Measurements from ENCODE around the gene NUP188. TPM values are rescaled to one million over a fixed set of nuclear protein-coding genes. Genes with fewer than 3 reads are reported as not detected.

Gene NUP188
- total and polyA plus RNA-seq, 4 donors: 6.9 to 34.7 (median 19.2) TPM

GRCh38 chr9:129027685-129028191 is 80.2 kb downstream of the NUP188 start:
- WGBS: 2% methylated on average over 47 of the region's 47 CpGs
- peak overlapping the region in 1 of 2 donors; percentile 20 for H3K9ac ChIP-seq (ENCODE audit: low read depth in 1 of 2, low read length in 2 of 2)
- H3K9me3 ChIP-seq (ENCODE audit: control insufficient read depth in 4 of 4, low read length in 3 of 4): no peaks in the 10 kb centered on the region
- H3K4me1 ChIP-seq (ENCODE audit: control insufficient read depth in 4 of 4, insufficient read depth in 4 of 4, low read length in 3 of 4): peaks cover 0 to 13% (median 9%) of the 10 kb centered on the region in 4 donors
- DNase-seq (ENCODE audit: low spot score): no peak
- no peaks in the 10 kb centered on the region for H3K27me3 ChIP-seq (ENCODE audit: control insufficient read depth in 4 of 4, insufficient read depth in 4 of 4, low read length in 3 of 4)
- H3K36me3 ChIP-seq (ENCODE audit: control insufficient read depth in 4 of 4, insufficient read depth in 3 of 4, low read depth in 1 of 4, low read length in 3 of 4): no peaks in the 10 kb centered on the region
- no peak overlapping the region for H3K27ac ChIP-seq (ENCODE audit: low read depth in 1 of 2, low read length in 2 of 2)
- TF ChIP-seq JUND (IDR thresholded peaks at IDR 0.05): no peak
- no peak for TF ChIP-seq CTCF (IDR thresholded peaks at IDR 0.05; ENCODE audit: low read depth, low read length, missing input control)
- TF ChIP-seq FOXA2 (IDR thresholded peaks at IDR 0.05): no peak
- no peak for TF ChIP-seq GABPA (IDR thresholded peaks at IDR 0.05 in 1 of 2, conservative IDR thresholded peaks at IDR 0.05 in 1 of 2)
- TF ChIP-seq RXRA (IDR thresholded peaks at IDR 0.05): no peak
- H3K4me3 ChIP-seq (ENCODE audit: low read depth in 1 of 3, low read length in 3 of 3): peak overlapping the region; percentile 43 to 76 (median 53)

- H3K9ac ChIP-seq (ENCODE audit: low read depth in 1 of 2, low read length in 2 of 2): peak within 1 kb of the TSS in 1 of 2 donors; percentile 20
- peak; percentile 100 for DNase-seq (ENCODE audit: low spot score)
- H3K4me1 ChIP-seq (ENCODE audit: control insufficient read depth in 4 of 4, insufficient read depth in 4 of 4, low read length in 3 of 4): peaks cover 0 to 13% (median 9%) of the 10 kb centered on the region in 4 donors
- no peaks in the 10 kb centered on the region for H3K27me3 ChIP-seq (ENCODE audit: control insufficient read depth in 4 of 4, insufficient read depth in 4 of 4, low read length in 3 of 4)
- H3K36me3 ChIP-seq (ENCODE audit: control insufficient read depth in 4 of 4, insufficient read depth in 3 of 4, low read depth in 1 of 4, low read length in 3 of 4): no peaks in the 10 kb centered on the region
- no peak within 1 kb of the TSS for H3K27ac ChIP-seq (ENCODE audit: low read depth in 1 of 2, low read length in 2 of 2)
- TF ChIP-seq RAD21 (IDR thresholded peaks at IDR 0.05) (peak; percentile 58 to 74), RXRA (IDR thresholded peaks at IDR 0.05) (no peak), CTCF (IDR thresholded peaks at IDR 0.05; ENCODE audit: low read depth, low read length, missing input control) (peak; percentile 87), EGR1 (IDR thresholded peaks at IDR 0.05; ENCODE audit: low read depth in 2 of 2) (peak in 1 of 2 donors; percentile 22), JUND (IDR thresholded peaks at IDR 0.05) (no peak), SP1 (IDR thresholded peaks at IDR 0.05) (peak; percentile 50), MAX (IDR thresholded peaks at IDR 0.05) (no peak)
- 2% methylated on average over 60 of the region's 60 CpGs for whole genome bisulfite sequencing
- no peaks in the 10 kb centered on the region for H3K9me3 ChIP-seq (ENCODE audit: control insufficient read depth in 4 of 4, low read length in 3 of 4)
- peak within 1 kb of the TSS; percentile 43 to 76 (median 53) for H3K4me3 ChIP-seq (ENCODE audit: low read depth in 1 of 3, low read length in 3 of 3)
These were observed 80.9 kb downstream of the NUP188 start, which contains the start of gene SH3GLB2 for GRCh38 chr9:129028192-129028966. Gene SH3GLB2, minus strand, starts transcription at chr9:129028331. Its CDS starts 177 bp downstream, at chr9:129028154.

- Histone ChIP-seq H3K36me3 (ENCODE audit: control insufficient read depth in 4 of 4, insufficient read depth in 3 of 4, low read depth in 1 of 4, low read length in 3 of 4) (no peaks in the 10 kb centered on the region), H3K9ac (ENCODE audit: low read depth in 1 of 2, low read length in 2 of 2) (no peak overlapping the region), H3K4me3 (ENCODE audit: low read depth in 1 of 3, low read length in 3 of 3) (no peak overlapping the region), H3K27me3 (ENCODE audit: control insufficient read depth in 4 of 4, insufficient read depth in 4 of 4, low read length in 3 of 4) (no peaks in the 10 kb centered on the region), H3K4me1 (ENCODE audit: control insufficient read depth in 4 of 4, insufficient read depth in 4 of 4, low read length in 3 of 4) (peaks cover 0 to 13% (median 9%) of the 10 kb centered on the region in 4 donors), H3K9me3 (ENCODE audit: control insufficient read depth in 4 of 4, low read length in 3 of 4) (no peaks in the 10 kb centered on the region), H3K27ac (ENCODE audit: low read depth in 1 of 2, low read length in 2 of 2) (no peak overlapping the region)
- no peak for DNase-seq (ENCODE audit: low spot score)
- TF ChIP-seq YY1 (IDR thresholded peaks at IDR 0.05) (no peak), RAD21 (IDR thresholded peaks at IDR 0.05) (no peak)
These were observed 82.7 kb downstream of the NUP188 start for GRCh38 chr9:129030191-129030590.

Data from liver (tissue), 9 donors.